ENCODE measurements around the gene CYTH4.
"Not testable (repeated sequence)": the region's sequence is repeated elsewhere in the genome, so short reads cannot be mapped to it uniquely, and the experiment has no call there.

CYTH4 gene

GRCh38 chr22:37282385-37282677 is at the start of gene CYTH4:
Gene CYTH4 (plus strand): TSS chr22:37282508. CDS start chr22:37282570, 62 bp downstream.
- DNase-seq, result no peak

- DNase-seq, result not testable (repeated sequence)
Measured at GRCh38 chr22:37233371-37233750, 48.9 kb upstream of the CYTH4 start.

GRCh38 chr22:37233751-37234631 is 48.3 kb upstream of the CYTH4 start:
- DNase-seq, result no peak

- DNase-seq, result no peak
Measured at GRCh38 chr22:37234736-37235711, 47.3 kb upstream of the CYTH4 start.

- no peak for DNase-seq
Measured at GRCh38 chr22:37235897-37236607, 46.3 kb upstream of the CYTH4 start.

GRCh38 chr22:37237371-37238268 is 44.7 kb upstream of the CYTH4 start:
- no peak for DNase-seq

- DNase-seq, result no peak
Measured at GRCh38 chr22:37239336-37240239, 42.7 kb upstream of the CYTH4 start.

- DNase-seq, result no peak
Measured at GRCh38 chr22:37240240-37240940, 41.9 kb upstream of the CYTH4 start.

GRCh38 chr22:37240941-37241320 is 41.4 kb upstream of the CYTH4 start:
- DNase-seq, result no peak

GRCh38 chr22:37241351-37242142 is 40.8 kb upstream of the CYTH4 start:
- DNase-seq, result no peak

GRCh38 chr22:37242395-37242918 is 39.9 kb upstream of the CYTH4 start:
- no peak for DNase-seq

GRCh38 chr22:37243402-37244113 is 38.8 kb upstream of the CYTH4 start:
- DNase-seq, result no peak

- no peak for DNase-seq
Measured at GRCh38 chr22:37244114-37244921, 38.0 kb upstream of the CYTH4 start, which contains the start of gene RAC2. Gene RAC2 (minus strand): TSS chr22:37244269. CDS start chr22:37244148, 121 bp downstream.

- no peak for DNase-seq
Measured at GRCh38 chr22:37244922-37245722, 37.2 kb upstream of the CYTH4 start.

- DNase-seq, result no peak
Measured at GRCh38 chr22:37245740-37246139, 36.6 kb upstream of the CYTH4 start.

- DNase-seq, result no peak
Measured at GRCh38 chr22:37248251-37248650, 34.1 kb upstream of the CYTH4 start.

GRCh38 chr22:37249986-37250385 is 32.3 kb upstream of the CYTH4 start:
- no peak for DNase-seq
